ENCODE data around the gene STARD9.

DNA sequence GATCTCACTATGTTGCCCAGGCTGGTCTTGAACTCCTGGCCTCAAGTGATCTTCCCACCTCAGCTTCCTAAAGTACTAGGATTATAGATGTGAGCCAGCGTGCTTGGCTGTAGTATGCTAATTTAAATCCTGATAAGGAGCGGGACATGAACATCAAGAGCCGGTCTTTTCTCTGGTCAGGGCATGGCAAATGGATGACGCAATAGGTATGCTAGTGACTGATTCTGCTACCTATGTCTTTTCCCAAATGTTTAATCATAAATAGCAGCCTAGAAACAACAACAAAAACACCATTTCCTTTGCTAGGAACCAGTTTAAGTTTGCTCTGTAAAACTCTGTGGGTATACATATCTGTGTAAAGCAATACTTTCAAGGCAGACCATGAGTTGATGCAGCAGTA lies 64.7 kb downstream of the STARD9 start:
- TF ChIP-seq, protein P1, sequence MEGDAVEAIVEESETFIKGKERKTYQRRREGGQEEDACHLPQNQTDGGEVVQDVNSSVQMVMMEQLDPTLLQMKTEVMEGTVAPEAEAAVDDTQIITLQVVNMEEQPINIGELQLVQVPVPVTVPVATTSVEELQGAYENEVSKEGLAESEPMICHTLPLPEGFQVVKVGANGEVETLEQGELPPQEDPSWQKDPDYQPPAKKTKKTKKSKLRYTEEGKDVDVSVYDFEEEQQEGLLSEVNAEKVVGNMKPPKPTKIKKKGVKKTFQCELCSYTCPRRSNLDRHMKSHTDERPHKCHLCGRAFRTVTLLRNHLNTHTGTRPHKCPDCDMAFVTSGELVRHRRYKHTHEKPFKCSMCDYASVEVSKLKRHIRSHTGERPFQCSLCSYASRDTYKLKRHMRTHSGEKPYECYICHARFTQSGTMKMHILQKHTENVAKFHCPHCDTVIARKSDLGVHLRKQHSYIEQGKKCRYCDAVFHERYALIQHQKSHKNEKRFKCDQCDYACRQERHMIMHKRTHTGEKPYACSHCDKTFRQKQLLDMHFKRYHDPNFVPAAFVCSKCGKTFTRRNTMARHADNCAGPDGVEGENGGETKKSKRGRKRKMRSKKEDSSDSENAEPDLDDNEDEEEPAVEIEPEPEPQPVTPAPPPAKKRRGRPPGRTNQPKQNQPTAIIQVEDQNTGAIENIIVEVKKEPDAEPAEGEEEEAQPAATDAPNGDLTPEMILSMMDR (conservative IDR thresholded peaks at IDR 0.05) = no peak
- no peak for TF ChIP-seq EZH2 (IDR thresholded peaks at IDR 0.05; ENCODE audit: low read depth)

Data from PC-9 (cell line).